ENCODE measurements around the gene OSBPL5. TPM values are rescaled to one million over a fixed set of nuclear protein-coding genes. Genes with fewer than 3 reads are reported as not detected.

The OSBPL5 gene
- total and polyA plus RNA-seq, 11 donors = 10.1 to 27.7 (median 16.4) TPM

DNA sequence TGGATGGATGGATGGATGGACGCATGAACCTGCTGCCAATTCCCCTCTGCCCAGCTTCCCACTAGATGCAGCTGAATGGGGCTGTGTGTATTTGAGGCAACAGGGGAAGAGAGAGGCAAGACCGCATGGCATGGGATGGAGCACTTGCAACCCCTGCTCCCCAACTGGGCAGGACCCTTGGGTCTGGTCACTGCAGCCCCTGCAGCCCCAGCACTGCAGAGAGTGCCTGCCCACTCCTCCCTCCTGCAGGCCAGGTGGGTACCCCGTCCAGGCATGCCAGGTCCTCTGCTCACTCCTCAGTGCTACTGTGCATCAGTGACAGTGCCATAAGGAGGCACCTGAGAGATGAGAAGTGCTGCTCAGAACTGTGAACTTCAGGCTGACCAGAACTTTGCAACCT, 40.3 kb downstream of the OSBPL5 start:
- 83 to 100% (median 89%) methylated on average over 3 of the region's 3 CpGs for WGBS, 4 donors
- ATAC-seq (no peak), DNase-seq (peak in 2 of 5 donors; percentile 23 to 42)
- peaks cover 0 to 44% (median 26%) of the 10 kb centered on the region in 9 donors for H3K36me3 ChIP-seq
- no peaks in the 10 kb centered on the region for H3K27me3 ChIP-seq
- no peak overlapping the region for H3K4me3 ChIP-seq
- intact Hi-C loops (cut with DNase I) = loop anchor here in 4 of 10 donors (5.0 kb wide), 2 partner anchors 37 to 82 kb away; no protein-coding TSS in a partner anchor
- H3K27ac ChIP-seq = peak overlapping the region in 2 of 12 donors; percentile 75 to 82
- H3K9me3 ChIP-seq = no peaks in the 10 kb centered on the region
- H3K4me1 ChIP-seq = peaks cover 3 to 48% (median 30%) of the 10 kb centered on the region in 12 donors
- TF ChIP-seq, protein P1, sequence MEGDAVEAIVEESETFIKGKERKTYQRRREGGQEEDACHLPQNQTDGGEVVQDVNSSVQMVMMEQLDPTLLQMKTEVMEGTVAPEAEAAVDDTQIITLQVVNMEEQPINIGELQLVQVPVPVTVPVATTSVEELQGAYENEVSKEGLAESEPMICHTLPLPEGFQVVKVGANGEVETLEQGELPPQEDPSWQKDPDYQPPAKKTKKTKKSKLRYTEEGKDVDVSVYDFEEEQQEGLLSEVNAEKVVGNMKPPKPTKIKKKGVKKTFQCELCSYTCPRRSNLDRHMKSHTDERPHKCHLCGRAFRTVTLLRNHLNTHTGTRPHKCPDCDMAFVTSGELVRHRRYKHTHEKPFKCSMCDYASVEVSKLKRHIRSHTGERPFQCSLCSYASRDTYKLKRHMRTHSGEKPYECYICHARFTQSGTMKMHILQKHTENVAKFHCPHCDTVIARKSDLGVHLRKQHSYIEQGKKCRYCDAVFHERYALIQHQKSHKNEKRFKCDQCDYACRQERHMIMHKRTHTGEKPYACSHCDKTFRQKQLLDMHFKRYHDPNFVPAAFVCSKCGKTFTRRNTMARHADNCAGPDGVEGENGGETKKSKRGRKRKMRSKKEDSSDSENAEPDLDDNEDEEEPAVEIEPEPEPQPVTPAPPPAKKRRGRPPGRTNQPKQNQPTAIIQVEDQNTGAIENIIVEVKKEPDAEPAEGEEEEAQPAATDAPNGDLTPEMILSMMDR (IDR thresholded peaks at IDR 0.05) = peak in 1 of 12 donors; percentile 6
- no peak for TF ChIP-seq POLR2A (IDR thresholded peaks at IDR 0.05)

DNA sequence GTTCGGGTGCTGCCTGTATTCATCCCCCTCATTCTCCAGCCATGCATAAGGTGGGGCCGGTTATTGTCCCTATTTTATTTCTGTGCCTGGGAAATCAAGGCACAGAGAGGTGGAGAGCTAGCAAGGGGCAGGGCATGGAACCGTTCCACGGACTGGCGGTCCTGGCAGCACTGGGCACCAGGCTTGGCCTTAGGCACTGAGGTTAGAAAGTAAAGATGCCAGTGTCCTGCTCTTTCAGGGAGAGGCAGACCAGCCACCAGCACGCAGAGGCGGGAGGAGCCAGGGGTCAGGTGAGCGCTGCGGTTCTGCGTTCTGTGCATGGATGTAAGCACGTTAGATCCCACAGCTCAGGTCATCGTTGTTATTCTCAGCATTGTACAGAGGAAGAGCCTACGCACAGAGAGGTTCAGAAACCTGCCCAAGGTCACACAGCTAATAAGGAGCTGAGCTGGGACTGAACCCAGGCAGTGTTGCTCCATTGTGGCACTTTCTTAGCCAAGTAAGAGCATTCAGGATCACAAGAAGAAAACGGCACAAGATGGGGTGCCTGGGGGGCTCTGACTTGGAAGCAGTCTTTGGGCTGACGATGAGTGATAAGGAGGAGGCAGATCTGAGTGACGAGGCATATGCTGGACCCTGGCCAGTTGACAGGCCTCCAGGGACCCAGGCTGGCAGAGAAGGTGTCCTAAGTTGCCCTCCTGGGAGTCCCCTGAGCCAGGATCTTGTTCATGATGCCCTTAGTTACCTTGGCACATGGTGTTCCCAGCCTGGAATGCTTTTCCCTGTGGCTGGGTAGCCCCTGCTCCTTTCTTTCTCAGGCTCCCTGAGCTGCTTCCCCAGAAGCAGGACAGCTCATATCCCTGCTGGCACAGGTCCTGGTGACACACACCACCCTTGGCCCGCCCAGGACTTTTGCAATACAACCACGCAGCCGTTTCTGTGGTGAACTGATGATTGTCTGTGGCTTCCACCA, 41.1 kb downstream of the OSBPL5 start:
- TF ChIP-seq, protein P1 (IDR thresholded peaks at IDR 0.05) = no peak

DNA sequence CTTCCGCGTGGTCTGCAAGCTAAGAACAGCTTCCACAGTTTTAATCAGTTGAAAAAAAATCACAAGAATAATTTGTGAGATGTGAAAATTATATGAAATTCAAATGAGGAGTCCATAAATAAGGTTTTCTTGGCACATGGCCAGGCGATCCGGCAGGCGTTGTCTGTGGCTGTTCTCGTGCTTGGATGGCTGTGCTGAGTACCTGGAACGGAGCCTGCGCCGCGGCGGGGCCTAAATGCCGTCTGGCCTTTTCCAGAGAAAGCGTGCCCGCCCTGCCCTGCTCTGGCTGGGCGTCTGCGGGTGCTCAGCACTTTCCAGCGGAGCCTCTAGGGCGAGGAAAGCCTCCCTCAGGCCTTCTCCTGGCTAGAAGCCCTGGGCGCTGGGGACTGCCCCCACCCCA, 41.8 kb downstream of the OSBPL5 start:
- Histone ChIP-seq H3K9me3 (no peaks in the 10 kb centered on the region), H3K27me3 (no peaks in the 10 kb centered on the region), H3K4me1 (peaks cover 3 to 48% (median 30%) of the 10 kb centered on the region in 12 donors), H3K4me3 (no peak overlapping the region), H3K27ac (peak overlapping the region in 11 of 12 donors; percentile 19 to 82 (median 56)), H3K36me3 (peaks cover 0 to 59% (median 35%) of the 10 kb centered on the region in 9 donors)
- intact Hi-C loops (cut with DNase I) = loop anchor here in 3 of 10 donors (5.0 kb wide), 2 partner anchors 39 to 84 kb away; no protein-coding TSS in a partner anchor
- ATAC-seq = peak; percentile 60 to 81 (median 74)
- no peak for TF ChIP-seq POLR2A (IDR thresholded peaks at IDR 0.05)
- TF ChIP-seq, protein P1 (IDR thresholded peaks at IDR 0.05) = no peak
- DNase-seq = peak; percentile 62 to 88 (median 85)
- 50 to 60% (median 54%) methylated on average over 18 to 19 of the region's 19 CpGs for WGBS, 4 donors

More for the DNA sequence above, 41.1 kb downstream of the OSBPL5 start:
- DNase-seq = peak; percentile 64 to 91 (median 82)
- Histone ChIP-seq H3K36me3 (peaks cover 0 to 51% (median 34%) of the 10 kb centered on the region in 9 donors), H3K27ac (peak overlapping the region in 11 of 12 donors; percentile 19 to 82 (median 56)), H3K9me3 (no peaks in the 10 kb centered on the region), H3K4me1 (peaks cover 3 to 48% (median 30%) of the 10 kb centered on the region in 12 donors), H3K27me3 (no peaks in the 10 kb centered on the region), H3K4me3 (no peak overlapping the region)
- WGBS, 4 donors = 72 to 78% (median 73%) methylated on average over 16 to 19 of the region's 19 CpGs
- intact Hi-C loops (cut with DNase I) = loop anchor here in 3 of 10 donors (5.0 kb wide), 2 partner anchors 38 to 83 kb away; no protein-coding TSS in a partner anchor
- peak; percentile 35 to 82 (median 65) for ATAC-seq

DNA sequence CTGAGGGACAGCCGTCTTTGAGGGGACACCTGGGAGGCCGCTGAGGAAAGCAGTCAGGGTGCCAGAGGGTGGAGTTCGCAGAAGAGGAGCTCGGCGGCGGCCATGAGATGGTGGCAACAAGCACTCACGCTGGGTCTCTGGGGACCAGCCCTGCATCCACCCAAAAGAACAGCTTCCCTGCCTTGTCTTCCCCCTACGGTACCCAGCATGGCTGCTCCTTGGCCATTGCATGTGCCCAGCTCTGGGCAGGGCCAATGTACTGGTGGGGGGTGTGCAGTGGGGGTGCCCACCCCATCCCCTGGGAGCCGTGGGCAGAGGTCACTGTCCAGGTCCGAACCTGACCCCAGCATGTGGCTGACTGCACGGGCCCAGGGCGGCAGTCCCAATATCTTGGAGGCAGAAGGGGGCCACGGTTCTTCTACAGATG, 42.3 kb downstream of the OSBPL5 start:
- no peak overlapping the region for H3K4me3 ChIP-seq
- TF ChIP-seq, protein P1 (IDR thresholded peaks at IDR 0.05) = no peak
- no peak for TF ChIP-seq POLR2A (IDR thresholded peaks at IDR 0.05)
- H3K36me3 ChIP-seq = peaks cover 0 to 62% (median 39%) of the 10 kb centered on the region in 9 donors
- H3K9me3 ChIP-seq = no peaks in the 10 kb centered on the region
- peak overlapping the region in 4 of 12 donors; percentile 19 to 82 (median 59) for H3K27ac ChIP-seq
- intact Hi-C loops (cut with DNase I) = loop anchor here in 3 of 10 donors (5.0 kb wide), 2 partner anchors 40 to 85 kb away; no protein-coding TSS in a partner anchor
- H3K4me1 ChIP-seq = peaks cover 3 to 48% (median 30%) of the 10 kb centered on the region in 12 donors
- WGBS, 4 donors = 87 to 96% (median 93%) methylated on average over 12 to 13 of the region's 13 CpGs
- no peaks in the 10 kb centered on the region for H3K27me3 ChIP-seq
- DNase-seq (peak in 4 of 5 donors; percentile 18 to 62 (median 30)), ATAC-seq (no peak)

All from heart left ventricle (tissue), 16 donors.